ENCODE measurements around the gene FHIP1B.

DNA sequence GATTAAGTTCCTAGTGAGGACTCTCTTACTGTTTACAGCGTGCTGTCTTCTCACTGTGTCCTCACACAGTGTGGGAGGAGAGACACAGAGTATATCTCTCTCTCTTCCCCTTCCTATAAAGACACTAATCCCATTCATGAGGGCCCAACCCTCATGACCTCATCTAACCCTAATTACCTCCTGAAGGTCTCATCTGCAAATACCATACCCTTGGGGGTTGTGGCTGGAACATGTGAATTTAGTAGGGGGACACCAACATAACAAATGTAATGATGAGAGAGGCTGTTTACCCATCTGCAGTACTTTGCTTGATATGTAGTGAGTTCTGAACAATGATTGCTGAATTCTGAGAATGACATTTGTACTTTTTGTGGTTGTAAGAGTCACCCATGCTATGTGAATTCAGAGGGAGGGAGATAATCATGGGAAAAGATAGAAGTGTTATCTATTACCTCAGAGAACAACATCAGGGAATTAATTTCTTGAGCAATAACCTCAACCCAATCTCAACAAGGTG is 40.3 kb downstream of the FHIP1B start:
- TF ChIP-seq, protein P1, sequence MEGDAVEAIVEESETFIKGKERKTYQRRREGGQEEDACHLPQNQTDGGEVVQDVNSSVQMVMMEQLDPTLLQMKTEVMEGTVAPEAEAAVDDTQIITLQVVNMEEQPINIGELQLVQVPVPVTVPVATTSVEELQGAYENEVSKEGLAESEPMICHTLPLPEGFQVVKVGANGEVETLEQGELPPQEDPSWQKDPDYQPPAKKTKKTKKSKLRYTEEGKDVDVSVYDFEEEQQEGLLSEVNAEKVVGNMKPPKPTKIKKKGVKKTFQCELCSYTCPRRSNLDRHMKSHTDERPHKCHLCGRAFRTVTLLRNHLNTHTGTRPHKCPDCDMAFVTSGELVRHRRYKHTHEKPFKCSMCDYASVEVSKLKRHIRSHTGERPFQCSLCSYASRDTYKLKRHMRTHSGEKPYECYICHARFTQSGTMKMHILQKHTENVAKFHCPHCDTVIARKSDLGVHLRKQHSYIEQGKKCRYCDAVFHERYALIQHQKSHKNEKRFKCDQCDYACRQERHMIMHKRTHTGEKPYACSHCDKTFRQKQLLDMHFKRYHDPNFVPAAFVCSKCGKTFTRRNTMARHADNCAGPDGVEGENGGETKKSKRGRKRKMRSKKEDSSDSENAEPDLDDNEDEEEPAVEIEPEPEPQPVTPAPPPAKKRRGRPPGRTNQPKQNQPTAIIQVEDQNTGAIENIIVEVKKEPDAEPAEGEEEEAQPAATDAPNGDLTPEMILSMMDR (optimal IDR thresholded peaks at IDR 0.05 in 1 of 3, IDR thresholded peaks at IDR 0.05 in 1 of 3, conservative IDR thresholded peaks at IDR 0.05 in 1 of 3; ENCODE audit: extremely low read depth in 1 of 3, insufficient read depth in 2 of 3, low read length in 3 of 3) = no peak
- TF ChIP-seq EZH2 (IDR thresholded peaks at IDR 0.05; ENCODE audit: low read length) = no peak

All from keratinocyte (primary cell).